GM13976 (cell line): ENCODE measurements around the gene NABP2.
"Not testable (repeated sequence)": the region's sequence is repeated elsewhere in the genome, so short reads cannot be mapped to it uniquely, and the experiment has no call there.

Source experiments
- DNase-seq: peaks from one replicate; pipeline ENCODE4 v3.0.0; 2012; ENCODE audit warnings: low spot score
- in situ Hi-C: fragments of 300-500 bp; cut with MboI; formaldehyde crosslinking; loops from one replicate; pipeline ENCODE4 v1.12.0; 2022; ENCODE audit warnings: low sequenced_read_pairs, mixed read lengths, inconsistent platforms; ENCODE audit not compliant: unreplicated experiment
- TF ChIP-seq, protein P1 (sequence below): IDR thresholded peaks from 2 replicates; pipeline ENCODE4 v1.5.1; 2012; ENCODE audit warnings: borderline replicate concordance, mild to moderate bottlenecking; ENCODE audit not compliant: insufficient read depth; ENCODE audit errors: extremely low read depth, missing control alignments, control extremely low read depth

Gene NABP2

DNA sequence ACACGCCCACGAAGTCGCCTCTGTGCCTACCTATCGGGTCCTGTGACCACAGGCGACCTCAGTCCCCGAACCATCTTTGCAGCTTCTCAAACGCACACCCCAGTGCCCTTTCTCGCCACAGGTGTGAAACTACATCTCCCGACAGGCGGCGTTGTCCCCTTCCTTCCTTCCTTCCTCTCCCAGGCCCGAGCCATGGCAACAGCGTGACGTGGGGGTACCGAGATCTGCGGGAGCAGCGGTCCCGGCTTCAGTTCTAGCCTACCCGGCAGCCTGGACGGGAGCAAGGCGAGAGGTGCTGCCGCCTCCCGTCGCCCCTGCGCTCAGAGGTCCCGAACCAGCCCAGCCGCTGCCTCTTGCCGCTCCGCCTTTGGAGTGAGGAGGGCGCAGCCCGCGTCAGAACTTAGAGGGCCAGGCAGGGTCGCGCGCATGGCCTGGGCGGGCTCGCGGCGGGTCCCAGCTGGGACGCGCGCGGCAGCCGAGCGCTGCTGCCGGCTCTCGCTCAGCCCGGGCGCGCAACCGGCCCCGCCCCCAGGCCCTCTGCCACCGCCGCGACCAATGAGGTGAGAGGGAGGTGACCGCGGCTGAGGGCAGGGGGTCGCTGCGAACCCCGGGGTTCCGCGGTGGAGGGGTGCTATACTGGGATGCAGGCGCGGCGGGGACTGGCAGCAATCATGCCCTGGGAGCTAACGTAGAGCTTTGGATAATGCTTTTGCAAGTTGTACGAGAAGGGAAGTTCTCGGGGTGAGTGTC is 42.7 kb downstream of the NABP2 start, which contains the start of gene COQ10A:
Gene COQ10A (plus strand): TSS at position 250 of the 750 bp plus-strand sequence. CDS start 177 bp downstream, at position 427.
- TF ChIP-seq, protein P1, sequence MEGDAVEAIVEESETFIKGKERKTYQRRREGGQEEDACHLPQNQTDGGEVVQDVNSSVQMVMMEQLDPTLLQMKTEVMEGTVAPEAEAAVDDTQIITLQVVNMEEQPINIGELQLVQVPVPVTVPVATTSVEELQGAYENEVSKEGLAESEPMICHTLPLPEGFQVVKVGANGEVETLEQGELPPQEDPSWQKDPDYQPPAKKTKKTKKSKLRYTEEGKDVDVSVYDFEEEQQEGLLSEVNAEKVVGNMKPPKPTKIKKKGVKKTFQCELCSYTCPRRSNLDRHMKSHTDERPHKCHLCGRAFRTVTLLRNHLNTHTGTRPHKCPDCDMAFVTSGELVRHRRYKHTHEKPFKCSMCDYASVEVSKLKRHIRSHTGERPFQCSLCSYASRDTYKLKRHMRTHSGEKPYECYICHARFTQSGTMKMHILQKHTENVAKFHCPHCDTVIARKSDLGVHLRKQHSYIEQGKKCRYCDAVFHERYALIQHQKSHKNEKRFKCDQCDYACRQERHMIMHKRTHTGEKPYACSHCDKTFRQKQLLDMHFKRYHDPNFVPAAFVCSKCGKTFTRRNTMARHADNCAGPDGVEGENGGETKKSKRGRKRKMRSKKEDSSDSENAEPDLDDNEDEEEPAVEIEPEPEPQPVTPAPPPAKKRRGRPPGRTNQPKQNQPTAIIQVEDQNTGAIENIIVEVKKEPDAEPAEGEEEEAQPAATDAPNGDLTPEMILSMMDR: peak; percentile 31
- DNase-seq: peak; percentile 96
- in situ Hi-C loops: no loop called here

DNA sequence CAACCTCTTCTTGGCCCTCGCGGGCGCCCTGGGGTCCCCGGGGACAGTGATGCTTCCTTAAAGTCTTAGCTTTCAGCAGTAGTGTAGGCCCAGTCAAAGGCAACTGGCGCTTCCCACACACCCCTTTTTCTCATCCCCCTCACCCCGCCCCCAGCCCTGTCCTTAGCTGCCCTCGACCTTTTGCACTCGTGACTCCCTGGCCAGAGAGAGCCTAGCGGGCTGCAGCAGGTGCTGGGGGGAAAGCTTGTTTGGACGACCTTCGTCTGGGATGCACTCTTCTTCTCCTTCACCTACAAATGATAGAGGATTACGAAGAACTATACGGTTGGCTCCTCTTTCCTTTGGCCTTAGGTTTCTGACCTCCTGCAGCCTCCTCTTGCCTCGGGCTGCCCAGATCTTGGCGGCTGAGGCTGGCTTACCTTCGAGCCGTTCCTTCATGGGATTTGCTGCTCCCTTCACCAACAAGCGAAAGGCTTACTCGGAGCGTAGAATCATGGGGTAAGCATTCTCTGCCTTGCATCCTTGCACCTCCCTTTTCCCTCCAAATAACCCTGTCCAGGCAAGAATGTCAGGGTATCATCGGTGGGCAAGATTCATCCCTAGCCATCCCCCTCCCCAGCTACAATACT is 43.4 kb downstream of the NABP2 start:
- TF ChIP-seq, protein P1: no peak
- in situ Hi-C loops: no loop called here
- peak; percentile 54 for DNase-seq

DNA sequence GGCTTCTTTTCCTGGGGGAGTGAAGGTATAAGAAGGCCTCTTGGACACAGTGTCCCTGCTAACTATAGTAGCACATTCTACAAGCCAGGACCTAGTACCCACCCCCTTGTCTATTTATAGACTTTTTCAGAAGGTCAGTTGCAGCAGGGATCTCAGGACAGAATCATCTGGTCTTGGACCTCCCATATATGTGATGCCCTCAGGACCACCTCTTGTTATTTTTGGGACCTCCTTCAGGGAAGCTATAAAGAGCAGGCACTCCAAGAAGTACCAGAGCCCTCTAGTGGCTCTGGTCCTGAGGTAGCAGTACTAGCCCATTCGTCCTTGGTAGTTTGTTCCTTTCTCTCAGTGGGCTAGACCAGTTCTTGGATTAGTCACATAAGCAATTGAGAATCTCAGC is 46.9 kb downstream of the NABP2 start:
- no peak for DNase-seq
- in situ Hi-C loops: no loop called here

DNA sequence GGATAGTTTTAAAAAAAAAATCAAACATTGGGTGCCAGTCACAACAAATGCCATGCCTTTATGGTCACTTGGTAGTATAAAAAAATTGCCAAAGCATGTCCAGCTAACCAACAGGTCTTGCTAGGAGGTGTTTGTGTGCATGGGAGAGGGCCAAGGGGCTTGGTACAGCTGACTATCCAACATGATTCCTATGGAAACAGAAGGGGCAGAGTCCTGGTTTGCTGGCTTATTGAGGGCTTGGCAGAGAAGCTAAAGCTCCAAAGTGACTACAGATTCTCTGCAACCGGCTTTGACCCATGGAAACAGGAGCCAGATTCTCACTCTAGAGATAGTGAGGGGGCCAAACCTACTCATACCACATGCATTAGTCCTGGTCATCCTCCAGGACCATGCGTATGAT is 48.3 kb downstream of the NABP2 start:
- in situ Hi-C loops, DNase-seq: not testable (repeated sequence)

More for the DNA sequence above, 46.9 kb downstream of the NABP2 start:
- TF ChIP-seq, protein P1: peak; percentile 44

DNA sequence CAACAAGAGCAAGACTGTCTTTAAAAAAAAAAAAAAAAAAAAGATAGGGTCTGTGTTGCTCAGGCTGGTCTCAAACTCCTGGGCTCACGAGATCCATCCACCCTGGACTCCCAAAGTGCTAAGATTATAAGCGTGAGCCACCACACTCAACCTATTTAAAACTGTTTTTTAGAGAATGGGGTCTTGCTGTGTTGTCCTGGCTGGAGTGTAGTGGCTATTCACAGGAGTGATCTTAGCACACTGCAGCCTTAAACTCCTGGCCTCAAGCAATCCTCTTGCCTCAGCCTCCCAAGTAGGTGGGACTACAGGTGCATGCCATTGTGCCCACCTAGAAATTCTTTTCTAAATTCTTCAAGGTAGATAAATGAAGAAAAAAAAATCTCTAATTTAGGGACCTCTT is 50.2 kb downstream of the NABP2 start:
- in situ Hi-C loops: no loop called here
- DNase-seq: no peak
- TF ChIP-seq, protein P1: no peak

DNA sequence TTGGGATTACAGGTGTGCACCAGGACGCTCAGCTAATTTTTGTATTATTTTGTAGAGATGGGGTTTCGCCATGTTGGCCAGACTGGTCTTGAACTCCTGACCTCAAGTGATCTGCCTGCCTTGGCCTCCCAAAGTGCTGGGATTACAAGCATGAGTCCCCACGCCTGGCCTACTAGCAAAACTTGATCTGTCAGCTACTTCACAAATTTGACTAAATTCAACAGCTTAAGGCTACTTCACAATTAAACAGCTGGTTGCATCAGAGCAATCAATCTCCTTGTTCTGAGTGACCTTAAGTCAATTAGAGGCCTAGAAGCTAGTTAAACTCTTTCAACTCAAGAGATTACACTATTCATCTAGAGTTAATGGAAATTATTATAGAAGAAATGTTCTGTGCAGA is 54.8 kb downstream of the NABP2 start:
- TF ChIP-seq, protein P1: no peak
- in situ Hi-C loops: no loop called here
- DNase-seq: no peak
